Nephron progenitor cell (in vitro differentiated cells): ENCODE results near the gene DYNC1LI1.

Source experiments
- DNase-seq: peaks from one replicate; pipeline ENCODE4 v3.0.0; 2021
- H3K27ac Mint-ChIP-seq: 2 replicates; pipeline ENCODE4 v1.8.0; 2021; ENCODE audit warnings: mild to moderate bottlenecking, moderate library complexity, mixed read lengths
- H3K27me3 Mint-ChIP-seq: 2 replicates; pipeline ENCODE4 v1.8.0; 2021; ENCODE audit warnings: mild to moderate bottlenecking, low read depth, mixed read lengths; ENCODE audit not compliant: poor library complexity
- H3K36me3 Mint-ChIP-seq: 2 replicates; pipeline ENCODE4 v1.8.0; 2021; ENCODE audit warnings: low read depth, mixed read lengths
- H3K4me1 Mint-ChIP-seq: 2 replicates; pipeline ENCODE4 v1.8.0; 2021; ENCODE audit warnings: mixed read lengths
- H3K4me3 Mint-ChIP-seq: 2 replicates; pipeline ENCODE4 v1.8.0; 2021; ENCODE audit warnings: mild to moderate bottlenecking, moderate library complexity, mixed read lengths
- H3K9me3 Mint-ChIP-seq: 2 replicates; pipeline ENCODE4 v1.8.0; 2021; ENCODE audit warnings: mild to moderate bottlenecking, moderate library complexity, mixed read lengths
- TF ChIP-seq, protein P1 (sequence below): fragments of 200-600 bp; sonication (generic); IDR thresholded peaks from 2 replicates; pipeline ENCODE4 v1.5.0; 2021; ENCODE audit warnings: antibody characterized with exemption

DYNC1LI1 gene

GRCh38 chr3:32570421-32571191, at the start of gene DYNC1LI1:
Gene DYNC1LI1 (minus strand): TSS chr3:32570858. CDS start chr3:32570770, 88 bp downstream.
- peak; percentile 98 for DNase-seq
- H3K36me3 Mint-ChIP-seq = peaks cover 16% of the 10 kb centered on the region
- no peaks in the 10 kb centered on the region for H3K27me3 Mint-ChIP-seq
- H3K4me3 Mint-ChIP-seq = peak within 1 kb of the TSS; percentile 89
- TF ChIP-seq, protein P1, sequence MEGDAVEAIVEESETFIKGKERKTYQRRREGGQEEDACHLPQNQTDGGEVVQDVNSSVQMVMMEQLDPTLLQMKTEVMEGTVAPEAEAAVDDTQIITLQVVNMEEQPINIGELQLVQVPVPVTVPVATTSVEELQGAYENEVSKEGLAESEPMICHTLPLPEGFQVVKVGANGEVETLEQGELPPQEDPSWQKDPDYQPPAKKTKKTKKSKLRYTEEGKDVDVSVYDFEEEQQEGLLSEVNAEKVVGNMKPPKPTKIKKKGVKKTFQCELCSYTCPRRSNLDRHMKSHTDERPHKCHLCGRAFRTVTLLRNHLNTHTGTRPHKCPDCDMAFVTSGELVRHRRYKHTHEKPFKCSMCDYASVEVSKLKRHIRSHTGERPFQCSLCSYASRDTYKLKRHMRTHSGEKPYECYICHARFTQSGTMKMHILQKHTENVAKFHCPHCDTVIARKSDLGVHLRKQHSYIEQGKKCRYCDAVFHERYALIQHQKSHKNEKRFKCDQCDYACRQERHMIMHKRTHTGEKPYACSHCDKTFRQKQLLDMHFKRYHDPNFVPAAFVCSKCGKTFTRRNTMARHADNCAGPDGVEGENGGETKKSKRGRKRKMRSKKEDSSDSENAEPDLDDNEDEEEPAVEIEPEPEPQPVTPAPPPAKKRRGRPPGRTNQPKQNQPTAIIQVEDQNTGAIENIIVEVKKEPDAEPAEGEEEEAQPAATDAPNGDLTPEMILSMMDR = no peak
- no peaks in the 10 kb centered on the region for H3K9me3 Mint-ChIP-seq
- H3K27ac Mint-ChIP-seq = peak within 1 kb of the TSS; percentile 96
- H3K4me1 Mint-ChIP-seq = peaks cover 30% of the 10 kb centered on the region

DNA sequence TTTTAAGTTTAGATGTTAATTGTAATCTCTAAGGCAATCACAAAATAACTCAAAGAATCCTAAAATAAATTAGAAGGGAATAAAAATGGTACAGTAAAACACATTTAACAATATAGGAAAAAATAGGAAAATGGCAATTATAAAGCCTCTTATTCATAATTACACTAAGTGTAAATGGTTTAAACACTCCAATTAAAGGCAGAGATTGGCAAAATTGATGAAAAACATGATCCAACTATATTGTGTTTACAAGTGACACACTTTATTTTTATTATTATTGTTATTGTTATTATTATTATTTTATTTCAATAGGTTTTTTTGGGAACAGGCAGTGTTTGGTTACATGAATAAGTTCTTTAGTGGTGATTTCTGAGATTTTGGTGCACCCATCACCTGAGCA, 48.7 kb upstream of the DYNC1LI1 start:
- TF ChIP-seq, protein P1 = no peak
- Mint-ChIP-seq H3K27ac (no peak overlapping the region), H3K9me3 (peaks cover 27% of the 10 kb centered on the region), H3K27me3 (peaks cover 5% of the 10 kb centered on the region), H3K4me3 (no peak overlapping the region), H3K4me1 (no peaks in the 10 kb centered on the region), H3K36me3 (no peaks in the 10 kb centered on the region)
- DNase-seq = no peak

DNA sequence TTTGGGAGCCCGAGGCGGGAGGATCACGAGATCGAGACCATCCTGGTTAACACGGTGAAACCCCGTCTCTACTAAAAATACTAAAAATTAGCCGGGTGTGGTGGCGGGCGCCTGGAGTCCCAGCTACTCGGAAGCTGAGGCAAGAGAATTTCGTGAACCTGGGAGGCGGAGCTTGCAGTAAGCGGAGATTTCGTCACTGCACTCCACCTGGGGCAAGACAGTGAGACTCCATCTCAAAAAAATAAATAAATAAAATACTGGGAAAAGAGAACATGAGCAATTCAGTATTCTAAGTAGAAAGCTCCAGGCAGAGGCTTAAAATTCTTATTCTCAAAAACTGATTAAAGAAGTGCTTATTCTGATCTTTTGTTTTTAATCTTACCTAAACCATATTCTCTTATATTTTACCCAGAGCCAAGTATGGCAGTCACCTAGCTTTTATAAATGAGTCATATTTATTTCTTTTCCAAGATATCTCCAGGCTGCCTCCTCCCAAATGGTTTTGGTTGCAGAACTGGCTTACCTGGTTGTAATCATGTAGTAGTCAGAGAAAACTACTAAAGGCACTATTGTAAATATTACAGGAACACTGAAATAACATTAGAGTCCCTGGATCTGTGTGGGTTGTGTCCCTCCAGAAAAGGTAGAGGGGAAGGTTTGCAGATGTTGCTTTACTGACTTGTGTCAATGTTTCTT, 45.8 kb upstream of the DYNC1LI1 start:
- no peak for DNase-seq
- Mint-ChIP-seq H3K4me1 (no peaks in the 10 kb centered on the region), H3K36me3 (no peaks in the 10 kb centered on the region), H3K9me3 (peaks cover 27% of the 10 kb centered on the region), H3K27ac (no peak overlapping the region), H3K4me3 (no peak overlapping the region), H3K27me3 (peaks cover under 1% of the 10 kb centered on the region)
- TF ChIP-seq, protein P1 = no peak

- Mint-ChIP-seq H3K27ac (no peak overlapping the region), H3K36me3 (no peaks in the 10 kb centered on the region), H3K27me3 (peaks cover 5% of the 10 kb centered on the region), H3K4me1 (no peaks in the 10 kb centered on the region), H3K4me3 (no peak overlapping the region), H3K9me3 (peaks cover 12% of the 10 kb centered on the region)
- TF ChIP-seq, protein P1 = no peak
- no peak for DNase-seq
Observed at GRCh38 chr3:32614956-32615355, 44.3 kb upstream of the DYNC1LI1 start.

DNA sequence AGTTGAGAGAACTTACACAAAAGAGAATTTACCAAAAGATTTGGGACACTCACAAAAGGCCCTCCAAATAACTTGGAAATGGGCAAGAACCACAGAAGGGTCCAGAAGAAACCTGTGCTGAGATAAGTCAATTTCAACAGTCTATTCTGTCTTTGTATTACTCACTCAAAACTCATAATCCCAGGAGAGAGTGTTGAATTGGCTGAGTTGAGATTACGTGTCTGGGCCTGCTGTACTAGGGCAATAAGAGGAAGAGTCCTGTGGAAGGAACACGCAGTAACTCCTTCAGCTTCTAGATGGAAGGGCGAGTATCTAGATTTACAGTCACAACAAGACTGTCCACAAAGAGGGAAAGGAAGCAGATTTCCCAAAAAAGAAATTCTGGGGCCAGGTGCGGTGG, 42.5 kb upstream of the DYNC1LI1 start:
- TF ChIP-seq, protein P1 = no peak
- Mint-ChIP-seq H3K27me3 (peaks cover 6% of the 10 kb centered on the region), H3K36me3 (no peaks in the 10 kb centered on the region), H3K4me1 (no peaks in the 10 kb centered on the region), H3K9me3 (no peaks in the 10 kb centered on the region), H3K27ac (no peak overlapping the region), H3K4me3 (no peak overlapping the region)
- no peak for DNase-seq
